PC-3 (cell line): ENCODE measurements around the gene UBXN10. TPM values are rescaled to one million over a fixed set of nuclear protein-coding genes. Genes with fewer than 3 reads are reported as not detected.

Experiments used
- ATAC-seq: fragments of 200-7000 bp; cut with Tn5 transposase; 2 replicates; pipeline ENCODE4 v1.9.1; 2020; ENCODE audit warnings: mild to moderate bottlenecking, moderate library complexity
- BruUV-seq: library from RNA; stranded (reverse); fragments of 400-500 nt; replicated peaks from 2 replicates; lab custom pipeline; 2021; lab: Mats Ljungman, UMichigan
- CTCF ChIA-PET: fragments of 300-600 bp; sonication (Branson Sonifier 250); formaldehyde crosslinking; loops from one replicate; lab custom pipeline; 2022; ENCODE audit warnings: antibody characterized with exemption; lab: Charles Lee
- POLR2A ChIA-PET: fragments of 300-600 bp; sonication (Branson Sonifier 250); formaldehyde crosslinking; loops from one replicate; lab custom pipeline; 2022; ENCODE audit warnings: antibody characterized with exemption; ENCODE audit not compliant: unreplicated experiment; lab: Charles Lee
- DNase-seq: peaks from one replicate; pipeline ENCODE4 v3.0.0-alpha.2; 2015
- H2AFZ ChIP-seq: fragments of 300-600 bp; sonication (generic); 2 replicates; pipeline ENCODE4 v1.6.0; 2016; ENCODE audit warnings: antibody characterized with exemption, low read length
- H3F3A ChIP-seq: fragments of 300-600 bp; sonication (generic); one replicate; pipeline ENCODE4 v1.6.0; 2017; ENCODE audit warnings: antibody characterized with exemption, low read length, control low read depth, mild to moderate bottlenecking; ENCODE audit not compliant: unreplicated experiment
- H3K27ac ChIP-seq: fragments of 300-600 bp; sonication (generic); 2 replicates; pipeline ENCODE4 v1.5.1; 2016; ENCODE audit warnings: mild to moderate bottlenecking, low read length
- H3K27me3 ChIP-seq: fragments of 300-600 bp; sonication (generic); 2 replicates; pipeline ENCODE4 v1.6.1; 2016; ENCODE audit warnings: low read length, mixed read lengths
- H3K36me3 ChIP-seq: fragments of 300-600 bp; sonication (generic); 2 replicates; pipeline ENCODE4 v1.6.1; 2016; ENCODE audit warnings: low read depth, mixed run types, low read length, mixed read lengths
- H3K4me1 ChIP-seq: fragments of 300-600 bp; sonication (generic); 2 replicates; pipeline ENCODE4 v1.5.1; 2016; ENCODE audit warnings: low read length; ENCODE audit not compliant: insufficient read depth
- H3K4me2 ChIP-seq: fragments of 300-600 bp; sonication (generic); 2 replicates; pipeline ENCODE4 v1.6.0; 2016; ENCODE audit warnings: low read length
- H3K4me3 ChIP-seq: fragments of 300-600 bp; sonication (generic); 2 replicates; pipeline ENCODE4 v1.5.1; 2016; ENCODE audit warnings: mild to moderate bottlenecking, low read length, mixed read lengths
- H3K79me2 ChIP-seq: fragments of 300-600 bp; sonication (generic); 2 replicates; pipeline ENCODE4 v1.6.1; 2017; ENCODE audit warnings: low read length, mixed read lengths
- H3K9ac ChIP-seq: fragments of 300-600 bp; sonication (generic); 2 replicates; pipeline ENCODE4 v1.6.0; 2016; ENCODE audit warnings: mild to moderate bottlenecking, low read length
- H3K9me2 ChIP-seq: fragments of 300-600 bp; sonication (generic); replicated peaks from 2 replicates; pipeline ENCODE4 v1.6.1; 2016; ENCODE audit warnings: mixed run types, low read length, mixed read lengths
- H3K9me3 ChIP-seq: fragments of 300-600 bp; sonication (generic); 2 replicates; pipeline ENCODE4 v1.6.1; 2016; ENCODE audit warnings: low read length, mixed read lengths
- H4K20me1 ChIP-seq: fragments of 300-600 bp; sonication (generic); 2 replicates; pipeline ENCODE4 v1.6.1; 2016; ENCODE audit warnings: low read length, mixed read lengths
- CTCF ChIP-seq: fragments of 300-600 bp; sonication (generic); conservative IDR thresholded peaks from 2 replicates; pipeline ENCODE4 v1.5.1; 2017; ENCODE audit warnings: antibody characterized with exemption, low read depth, mild to moderate bottlenecking, low read length
- EZH2 ChIP-seq: fragments of 300-600 bp; sonication (generic); IDR thresholded peaks from one replicate; pipeline ENCODE4 v1.6.1; 2017; ENCODE audit warnings: antibody characterized with exemption, mild to moderate bottlenecking, low read length; ENCODE audit not compliant: unreplicated experiment
- EZH2phosphoT487 ChIP-seq: fragments of 300-600 bp; sonication (generic); IDR thresholded peaks from 2 replicates; pipeline ENCODE4 v1.6.1; 2018; ENCODE audit warnings: mild to moderate bottlenecking, antibody characterized with exemption, low read length, borderline replicate concordance
- intact Hi-C: fragments of 100-400 bp; cut with micrococcal nuclease; formaldehyde crosslinking; loops from 2 replicates; pipeline ENCODE4 v1.9.0; 2023
- total RNA-seq: library from RNA; depleted of rRNA; stranded (reverse); fragments of >200 nt; gene quantifications from 2 replicates; pipeline ENCODE4 v1.2.3, GENCODE V29; 2014

Gene UBXN10
- total RNA-seq, 1 experiment from 2014 or later = not detected

GRCh38 chr1:20211511-20211931, 25.6 kb downstream of the UBXN10 start:
- no peaks in the 10 kb centered on the region for H3K79me2 ChIP-seq
- no peaks in the 10 kb centered on the region for H3K9me2 ChIP-seq
- CTCF ChIA-PET = interaction anchor here (2.0 to 2.4 kb wide), 2 partner anchors 46 to 283 kb away, joined by 23 to 25 read pairs; no protein-coding TSS in a partner anchor
- TF ChIP-seq EZH2phosphoT487 (no peak), CTCF (no peak), EZH2 (no peak)
- H3K9me3 ChIP-seq = no peaks in the 10 kb centered on the region
- DNase-seq = peak; percentile 96
- H2AFZ ChIP-seq = no peak overlapping the region
- POLR2A ChIA-PET = no interaction called here
- H4K20me1 ChIP-seq = no peaks in the 10 kb centered on the region
- intact Hi-C loops = loop anchor here (1.0 to 5.0 kb wide), 3 partner anchors 13 to 146 kb away; no protein-coding TSS in a partner anchor
- H3F3A ChIP-seq = peaks cover 8% of the 10 kb centered on the region
- H3K4me3 ChIP-seq = no peak overlapping the region
- ATAC-seq = peak; percentile 82
- H3K36me3 ChIP-seq = no peaks in the 10 kb centered on the region
- no TSS peak for BruUV-seq
- peak overlapping the region; percentile 92 for H3K9ac ChIP-seq
- peaks cover 57% of the 10 kb centered on the region for H3K4me1 ChIP-seq
- no peaks in the 10 kb centered on the region for H3K27me3 ChIP-seq
- H3K4me2 ChIP-seq = peak overlapping the region; percentile 62
- H3K27ac ChIP-seq = peak overlapping the region; percentile 99

- H3K79me2 ChIP-seq = no peaks in the 10 kb centered on the region
Observed at GRCh38 chr1:20212085-20212684, 26.3 kb downstream of the UBXN10 start.

More at GRCh38 chr1:20212085-20212684, 26.3 kb downstream of the UBXN10 start:
- POLR2A ChIA-PET = interaction anchor here (0.6 to 0.7 kb wide), 2 partner anchors 40 to 209 kb away, joined by 5 to 14 read pairs; no protein-coding TSS in a partner anchor
- Histone ChIP-seq H3K4me3 (peak overlapping the region; percentile 36; the same call in 1 of the 2 replicates), H3K4me1 (peaks cover 53% of the 10 kb centered on the region), H3K9ac (peak overlapping the region; percentile 92), H3K27me3 (no peaks in the 10 kb centered on the region), H4K20me1 (no peaks in the 10 kb centered on the region), H3F3A (peaks cover 8% of the 10 kb centered on the region), H3K9me3 (no peaks in the 10 kb centered on the region), H3K27ac (peak overlapping the region; percentile 99), H3K36me3 (no peaks in the 10 kb centered on the region), H3K9me2 (no peaks in the 10 kb centered on the region), H3K4me2 (peak overlapping the region; percentile 62), H2AFZ (no peak overlapping the region)
- TF ChIP-seq CTCF (no peak), EZH2 (no peak), EZH2phosphoT487 (no peak)
- DNase-seq = peak; percentile 7
- intact Hi-C loops = loop anchor here (1.0 to 5.0 kb wide), 4 partner anchors 45 to 282 kb away; no protein-coding TSS in a partner anchor
- TSS peak; percentile 80 for BruUV-seq
- ATAC-seq = no peak
- CTCF ChIA-PET = interaction anchor here (0.6 to 2.4 kb wide), 19 partner anchors 13 to 1040 kb away, joined by 3 to 25 read pairs (median 7); no protein-coding TSS in a partner anchor
